SK-N-SH treated with all-trans-retinoic acid at 6 μM for 48 hours (cell line): Measurements from ENCODE around the gene PDCD6IP.

Experiments used
- ATAC-seq: fragments of 200-7000 bp; cut with Tn5 transposase; 3 replicates; pipeline ENCODE4 v1.9.1; 2020; ENCODE audit warnings: mild to moderate bottlenecking, moderate library complexity
- ARNTL ChIP-seq: fragments of 450-650 bp; formaldehyde crosslinking; IDR thresholded peaks from 2 replicates; pipeline ENCODE4 v1.5.0; 2020; ENCODE audit warnings: low read depth, mild to moderate bottlenecking, moderate library complexity, borderline replicate concordance
- BACH2 ChIP-seq: fragments of 250-450 bp; sonication (Bioruptor Pico); IDR thresholded peaks from 2 replicates; pipeline ENCODE4 v1.9.0; 2021; ENCODE audit warnings: mild to moderate bottlenecking, borderline replicate concordance
- CREB5 ChIP-seq: fragments of 250-450 bp; sonication (Bioruptor Pico); IDR thresholded peaks from 2 replicates; pipeline ENCODE4 v1.5.1; 2020; ENCODE audit warnings: low read depth, mild to moderate bottlenecking, moderate library complexity
- CSDC2 ChIP-seq: fragments of 250-450 bp; sonication (Bioruptor Pico); IDR thresholded peaks from 2 replicates; pipeline ENCODE4 v1.5.0; 2020; ENCODE audit warnings: mild to moderate bottlenecking, moderate library complexity
- CSRNP3 ChIP-seq: fragments of 250-450 bp; sonication (Bioruptor Pico); IDR thresholded peaks from 2 replicates; pipeline ENCODE4 v1.5.1; 2021; ENCODE audit warnings: mild to moderate bottlenecking, moderate library complexity
- ESRRG ChIP-seq: fragments of 250-450 bp; sonication (Bioruptor Pico); IDR thresholded peaks from 2 replicates; pipeline ENCODE4 v1.6.1; 2021; ENCODE audit warnings: mild to moderate bottlenecking
- GLIS3 ChIP-seq: fragments of 250-450 bp; sonication (Bioruptor Pico); IDR thresholded peaks from 2 replicates; pipeline ENCODE4 v1.5.0; 2020; ENCODE audit warnings: mild to moderate bottlenecking, moderate library complexity
- ISL1 ChIP-seq: fragments of 250-450 bp; sonication (Bioruptor Pico); IDR thresholded peaks from 2 replicates; pipeline ENCODE4 v2.1.2; 2022; ENCODE audit warnings: mild to moderate bottlenecking, moderate library complexity
- OSR1 ChIP-seq: fragments of 250-450 bp; sonication (Bioruptor Pico); IDR thresholded peaks from 2 replicates; pipeline ENCODE4 v1.8.0; 2022; ENCODE audit warnings: moderate library complexity, mild to moderate bottlenecking, inconsistent platforms
- PATZ1 ChIP-seq: fragments of 250-450 bp; sonication (Bioruptor Pico); IDR thresholded peaks from 2 replicates; pipeline ENCODE4 v1.8.0; 2020; ENCODE audit warnings: mild to moderate bottlenecking, moderate library complexity, borderline replicate concordance
- POU6F1 ChIP-seq: fragments of 250-450 bp; sonication (Bioruptor Pico); IDR thresholded peaks from 2 replicates; pipeline ENCODE4 v1.8.0; 2021; ENCODE audit warnings: low read depth, mild to moderate bottlenecking, moderate library complexity, borderline replicate concordance
- PPARA ChIP-seq: fragments of 250-450 bp; sonication (Bioruptor Pico); IDR thresholded peaks from 2 replicates; pipeline ENCODE4 v1.5.0; 2020; ENCODE audit warnings: mild to moderate bottlenecking, borderline replicate concordance
- RARB ChIP-seq: fragments of 250-450 bp; sonication (Bioruptor Pico); IDR thresholded peaks from 2 replicates; pipeline ENCODE4 v1.8.0; 2021; ENCODE audit warnings: mild to moderate bottlenecking, moderate library complexity
- SNAI2 ChIP-seq: fragments of 250-450 bp; sonication (Bioruptor Pico); IDR thresholded peaks from 2 replicates; pipeline ENCODE4 v1.5.0; 2020; ENCODE audit warnings: mild to moderate bottlenecking, moderate library complexity
- TSHZ2 ChIP-seq: fragments of 250-450 bp; sonication (Bioruptor Pico); IDR thresholded peaks from 2 replicates; pipeline ENCODE4 v1.5.0; 2020; ENCODE audit warnings: mild to moderate bottlenecking, moderate library complexity
- ZFP3 ChIP-seq: fragments of 250-450 bp; sonication (Bioruptor Pico); IDR thresholded peaks from 2 replicates; pipeline ENCODE4 v1.5.0; 2020; ENCODE audit warnings: mild to moderate bottlenecking, moderate library complexity
- ZFP30 ChIP-seq: fragments of 450-650 bp; formaldehyde crosslinking; IDR thresholded peaks from 2 replicates; pipeline ENCODE4 v1.5.0; 2022; ENCODE audit warnings: mild to moderate bottlenecking, moderate library complexity
- ZNF8 ChIP-seq: fragments of 450-650 bp; formaldehyde crosslinking; IDR thresholded peaks from 2 replicates; pipeline ENCODE4 v1.5.0; 2020; ENCODE audit warnings: mild to moderate bottlenecking, moderate library complexity

The PDCD6IP gene

GRCh38 chr3:33786565-33787327 is 11.7 kb upstream of the PDCD6IP start (continued):
- TF ChIP-seq PPARA (CRISPR knock-in tag): no peak
- TF ChIP-seq CSDC2: no peak
- TF ChIP-seq GLIS3 (CRISPR knock-in tag): no peak

- TF ChIP-seq TSHZ2 (CRISPR knock-in tag) (no peak), RARB (CRISPR knock-in tag) (no peak), CREB5 (CRISPR knock-in tag) (no peak), CSRNP3 (CRISPR knock-in tag) (no peak), GLIS3 (CRISPR knock-in tag) (no peak), POU6F1 (CRISPR knock-in tag) (no peak), OSR1 (no peak), ZFP30 (no peak), ISL1 (CRISPR knock-in tag) (no peak), ARNTL (no peak), SNAI2 (CRISPR knock-in tag) (no peak)
- ATAC-seq: peak; percentile 99
Measured at GRCh38 chr3:33787328-33788009, 11.0 kb upstream of the PDCD6IP start.

- ATAC-seq: no peak
Measured at GRCh38 chr3:33789183-33789954, 9.1 kb upstream of the PDCD6IP start.

More at GRCh38 chr3:33789183-33789954, 9.1 kb upstream of the PDCD6IP start:
- TF ChIP-seq PATZ1 (CRISPR knock-in tag) (no peak), ZFP30 (no peak), BACH2 (CRISPR knock-in tag) (no peak), OSR1 (no peak), ESRRG (no peak), ZFP3 (CRISPR knock-in tag) (no peak), CSDC2 (no peak), ISL1 (CRISPR knock-in tag) (no peak), ZNF8 (CRISPR knock-in tag) (no peak)
